ENCODE results near the gene ABCC4. TPM values are rescaled to one million over a fixed set of nuclear protein-coding genes. Genes with fewer than 3 reads are reported as not detected.

Gene ABCC4
- total RNA-seq, 1 experiment from 2014 or later, result 12.5 TPM

GRCh38 chr13:95033890-95034289 lies 267.4 kb downstream of the ABCC4 start:
- no peaks in the 10 kb centered on the region for H3K9me3 Mint-ChIP-seq (ENCODE audit: low read depth, unreplicated experiment)
- no peak overlapping the region for H3K4me3 Mint-ChIP-seq (ENCODE audit: low read depth, unreplicated experiment)
- no peaks in the 10 kb centered on the region for H3K36me3 Mint-ChIP-seq (ENCODE audit: insufficient read depth, unreplicated experiment)
- DNase-seq, result no peak
- BruUV-seq (replicated peaks), result no TSS peak
- intact Hi-C loops (cut with micrococcal nuclease; ENCODE audit: unreplicated experiment), result no loop called here
- no peaks in the 10 kb centered on the region for H3K4me1 Mint-ChIP-seq (ENCODE audit: low read depth, unreplicated experiment)
- no peaks in the 10 kb centered on the region for H3K27me3 Mint-ChIP-seq (ENCODE audit: unreplicated experiment)
- no peak overlapping the region for H3K27ac Mint-ChIP-seq (ENCODE audit: unreplicated experiment)
- CTCF ChIA-PET, result no interaction called here
- TF ChIP-seq CTCF (IDR thresholded peaks at IDR 0.05; ENCODE audit: unreplicated experiment), result no peak

GRCh38 chr13:95032121-95032520 lies 269.1 kb downstream of the ABCC4 start:
- H3K27me3 Mint-ChIP-seq (ENCODE audit: unreplicated experiment), result no peaks in the 10 kb centered on the region
- no peaks in the 10 kb centered on the region for H3K4me1 Mint-ChIP-seq (ENCODE audit: low read depth, unreplicated experiment)
- BruUV-seq (replicated peaks), result no TSS peak
- intact Hi-C loops (cut with micrococcal nuclease; ENCODE audit: unreplicated experiment), result no loop called here
- H3K27ac Mint-ChIP-seq (ENCODE audit: unreplicated experiment), result no peak overlapping the region
- no peak for DNase-seq
- no peak for TF ChIP-seq CTCF (IDR thresholded peaks at IDR 0.05; ENCODE audit: unreplicated experiment)
- CTCF ChIA-PET, result no interaction called here
- no peak overlapping the region for H3K4me3 Mint-ChIP-seq (ENCODE audit: low read depth, unreplicated experiment)
- no peaks in the 10 kb centered on the region for H3K36me3 Mint-ChIP-seq (ENCODE audit: insufficient read depth, unreplicated experiment)
- no peaks in the 10 kb centered on the region for H3K9me3 Mint-ChIP-seq (ENCODE audit: low read depth, unreplicated experiment)

- CTCF ChIA-PET, result interaction anchor here (0.5 kb wide), 1 partner anchor 1066 kb away, joined by 5 read pairs; no protein-coding TSS in a partner anchor
- BruUV-seq (replicated peaks), result no TSS peak
- H3K9me3 Mint-ChIP-seq (ENCODE audit: low read depth, unreplicated experiment), result no peaks in the 10 kb centered on the region
- no peak for TF ChIP-seq CTCF (IDR thresholded peaks at IDR 0.05; ENCODE audit: unreplicated experiment)
- DNase-seq, result no peak
- H3K27me3 Mint-ChIP-seq (ENCODE audit: unreplicated experiment), result no peaks in the 10 kb centered on the region
- H3K36me3 Mint-ChIP-seq (ENCODE audit: insufficient read depth, unreplicated experiment), result no peaks in the 10 kb centered on the region
- no peaks in the 10 kb centered on the region for H3K4me1 Mint-ChIP-seq (ENCODE audit: low read depth, unreplicated experiment)
- no peak overlapping the region for H3K4me3 Mint-ChIP-seq (ENCODE audit: low read depth, unreplicated experiment)
- H3K27ac Mint-ChIP-seq (ENCODE audit: unreplicated experiment), result no peak overlapping the region
- intact Hi-C loops (cut with micrococcal nuclease; ENCODE audit: unreplicated experiment), result no loop called here
These were observed 270.4 kb downstream of the ABCC4 start for GRCh38 chr13:95030821-95031343.

GRCh38 chr13:95027638-95028037 lies 273.6 kb downstream of the ABCC4 start:
- H3K4me3 Mint-ChIP-seq (ENCODE audit: low read depth, unreplicated experiment), result no peak overlapping the region
- intact Hi-C loops (cut with micrococcal nuclease; ENCODE audit: unreplicated experiment), result no loop called here
- DNase-seq, result no peak
- CTCF ChIA-PET, result no interaction called here
- TF ChIP-seq CTCF (IDR thresholded peaks at IDR 0.05; ENCODE audit: unreplicated experiment), result no peak
- no peaks in the 10 kb centered on the region for H3K9me3 Mint-ChIP-seq (ENCODE audit: low read depth, unreplicated experiment)
- H3K27me3 Mint-ChIP-seq (ENCODE audit: unreplicated experiment), result no peaks in the 10 kb centered on the region
- H3K4me1 Mint-ChIP-seq (ENCODE audit: low read depth, unreplicated experiment), result no peaks in the 10 kb centered on the region
- no peaks in the 10 kb centered on the region for H3K36me3 Mint-ChIP-seq (ENCODE audit: insufficient read depth, unreplicated experiment)
- no peak overlapping the region for H3K27ac Mint-ChIP-seq (ENCODE audit: unreplicated experiment)
- BruUV-seq (replicated peaks), result no TSS peak
